ENCODE measurements around the gene ZNF101.

DNA sequence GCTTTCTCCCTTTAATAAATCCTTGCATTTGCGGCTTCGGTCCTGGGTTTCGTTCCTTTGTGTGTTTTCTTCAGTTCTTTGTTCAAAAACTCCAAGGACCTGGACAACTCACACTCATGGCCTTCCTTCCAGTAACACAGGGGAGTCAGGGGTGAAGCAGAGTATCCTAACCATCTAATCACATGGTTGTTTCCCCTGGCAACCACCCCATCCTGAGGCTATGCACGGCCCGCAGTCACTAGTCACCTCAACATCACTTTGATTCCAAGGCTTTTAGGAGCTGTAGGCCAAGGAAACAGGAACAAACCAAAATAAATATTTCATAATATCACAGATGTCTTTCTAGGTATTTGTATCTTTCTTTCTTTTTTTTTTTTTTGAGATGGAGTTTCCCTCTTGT, 28.9 kb downstream of the ZNF101 start:
- no peak for TF ChIP-seq CTCF (conservative IDR thresholded peaks at IDR 0.05 in 1 of 2, IDR thresholded peaks at IDR 0.05 in 1 of 2; ENCODE audit: low read depth in 1 of 2, low read length in 2 of 2)
- no peak for TF ChIP-seq EZH2 (IDR thresholded peaks at IDR 0.05; ENCODE audit: low read length, missing control alignments)

Measured in fibroblast of lung (primary cell).